ENCODE results near the gene DDX39B. TPM values are rescaled to one million over a fixed set of nuclear protein-coding genes. Genes with fewer than 3 reads are reported as not detected.

DDX39B gene
- total RNA-seq, 4 donors from 2014 or later = 107 to 198 (median 144) TPM

- in situ Hi-C loops (cut with MboI; ENCODE audit: low sequenced_read_pairs in 4 of 4) (no loop called here), intact Hi-C loops (cut with DNase I; ENCODE audit: low total_unique reads) (no loop called here)
- ATAC-seq = no peak
- Histone ChIP-seq H3K4me1 (no peaks in the 10 kb centered on the region), H3K36me3 (no peaks in the 10 kb centered on the region), H3K9me3 (no peaks in the 10 kb centered on the region), H3K27ac (no peak within 1 kb of the TSS), H3K4me3 (no peak within 1 kb of the TSS), H3K27me3 (no peaks in the 10 kb centered on the region)
- no peak for TF ChIP-seq POLR2A (IDR thresholded peaks at IDR 0.05)
- TF ChIP-seq CTCF (IDR thresholded peaks at IDR 0.05 in 4 of 5, conservative IDR thresholded peaks at IDR 0.05 in 1 of 5) = no peak
- DNase-seq = no peak
These were observed 30.5 kb upstream of the DDX39B start, which contains the start of gene LTA for GRCh38 chr6:31572041-31572911. TSS of gene LTA (plus strand) at chr6:31572289. CDS start at chr6:31572743, 454 bp downstream.

GRCh38 chr6:31569861-31570536 is 28.2 kb upstream of the DDX39B start:
- Histone ChIP-seq H3K9me3 (no peaks in the 10 kb centered on the region), H3K36me3 (no peaks in the 10 kb centered on the region), H3K27ac (no peak overlapping the region), H3K4me1 (no peaks in the 10 kb centered on the region), H3K4me3 (no peak overlapping the region), H3K27me3 (no peaks in the 10 kb centered on the region)
- no peak for TF ChIP-seq POLR2A (IDR thresholded peaks at IDR 0.05)
- no peak for TF ChIP-seq CTCF (IDR thresholded peaks at IDR 0.05 in 4 of 5, conservative IDR thresholded peaks at IDR 0.05 in 1 of 5)
- in situ Hi-C loops (cut with MboI; ENCODE audit: low sequenced_read_pairs in 4 of 4) (no loop called here), intact Hi-C loops (cut with DNase I; ENCODE audit: low total_unique reads) (no loop called here)
- ATAC-seq = no peak
- no peak for DNase-seq

GRCh38 chr6:31568537-31568961 is 26.7 kb upstream of the DDX39B start:
- no peaks in the 10 kb centered on the region for H3K36me3 ChIP-seq
- in situ Hi-C loops (cut with MboI; ENCODE audit: low sequenced_read_pairs in 4 of 4) (no loop called here), intact Hi-C loops (cut with DNase I; ENCODE audit: low total_unique reads) (no loop called here)
- no peaks in the 10 kb centered on the region for H3K4me1 ChIP-seq
- no peaks in the 10 kb centered on the region for H3K9me3 ChIP-seq
- H3K27ac ChIP-seq = no peak overlapping the region
- ATAC-seq = no peak
- TF ChIP-seq CTCF (IDR thresholded peaks at IDR 0.05 in 4 of 5, conservative IDR thresholded peaks at IDR 0.05 in 1 of 5) (no peak), POLR2A (IDR thresholded peaks at IDR 0.05) (no peak)
- H3K4me3 ChIP-seq = no peak overlapping the region
- no peaks in the 10 kb centered on the region for H3K27me3 ChIP-seq
- DNase-seq = no peak

- in situ Hi-C loops (cut with MboI; ENCODE audit: low sequenced_read_pairs in 4 of 4) = no loop called here
- no peak overlapping the region for H3K27ac ChIP-seq
- DNase-seq (no peak), ATAC-seq (no peak)
- H3K4me3 ChIP-seq = no peak overlapping the region
- no peaks in the 10 kb centered on the region for H3K36me3 ChIP-seq
- no peaks in the 10 kb centered on the region for H3K27me3 ChIP-seq
- TF ChIP-seq CTCF (IDR thresholded peaks at IDR 0.05 in 4 of 5, conservative IDR thresholded peaks at IDR 0.05 in 1 of 5) = no peak
- TF ChIP-seq POLR2A (IDR thresholded peaks at IDR 0.05) = no peak
- intact Hi-C loops (cut with DNase I; ENCODE audit: low total_unique reads) = no loop called here
- no peaks in the 10 kb centered on the region for H3K9me3 ChIP-seq
- no peaks in the 10 kb centered on the region for H3K4me1 ChIP-seq
These were observed 25.9 kb upstream of the DDX39B start for GRCh38 chr6:31567531-31568370.

Data from gastrocnemius medialis (tissue), 4 donors.